Loucy (cell line): Measurements from ENCODE around the gene ZNF41.
"Not testable (repeated sequence)": the region's sequence is repeated elsewhere in the genome, so short reads cannot be mapped to it uniquely, and the experiment has no call there.

Experiments used
- H2AFZ ChIP-seq: fragments of 200-600 bp; sonication (generic); 2 replicates; pipeline ENCODE4 v1.6.0; 2016; ENCODE audit warnings: antibody characterized with exemption, mild to moderate bottlenecking, low read length, moderate library complexity
- H3F3A ChIP-seq: fragments of 200-600 bp; 2 replicates; pipeline ENCODE4 v1.6.0; 2016; ENCODE audit warnings: antibody characterized with exemption, low read depth, mild to moderate bottlenecking
- H3K27me3 ChIP-seq: fragments of 200-600 bp; sonication (generic); 2 replicates; pipeline ENCODE4 v1.6.1; 2014; ENCODE audit warnings: low read length, mild to moderate bottlenecking; ENCODE audit not compliant: insufficient read depth, poor library complexity, severe bottlenecking
- H3K36me3 ChIP-seq: fragments of 200-600 bp; sonication (generic); 2 replicates; pipeline ENCODE4 v1.6.1; 2016; ENCODE audit warnings: low read length; ENCODE audit not compliant: insufficient read depth
- H3K4me1 ChIP-seq: fragments of 200-600 bp; sonication (generic); 2 replicates; pipeline ENCODE4 v1.5.1; 2014; ENCODE audit warnings: low read length, mild to moderate bottlenecking; ENCODE audit not compliant: insufficient read depth, poor library complexity, severe bottlenecking
- H3K4me2 ChIP-seq: fragments of 200-600 bp; sonication (generic); 2 replicates; pipeline ENCODE4 v1.6.0; 2014; ENCODE audit warnings: antibody characterized with exemption, low read length, low read depth, mild to moderate bottlenecking; ENCODE audit not compliant: poor library complexity, severe bottlenecking
- H3K4me3 ChIP-seq: fragments of 200-600 bp; sonication (generic); 2 replicates; pipeline ENCODE4 v1.5.1; 2014; ENCODE audit warnings: low read length, mild to moderate bottlenecking, mixed read lengths; ENCODE audit not compliant: poor library complexity, severe bottlenecking
- H3K79me2 ChIP-seq: fragments of 200-600 bp; sonication (generic); 2 replicates; pipeline ENCODE4 v1.6.1; 2014; ENCODE audit warnings: low read length; ENCODE audit not compliant: insufficient read depth
- H3K9ac ChIP-seq: fragments of 200-600 bp; sonication (generic); 2 replicates; pipeline ENCODE4 v1.6.0; 2014; ENCODE audit warnings: mild to moderate bottlenecking, low read depth, low read length, moderate library complexity; ENCODE audit not compliant: poor library complexity, severe bottlenecking
- H3K9me2 ChIP-seq: fragments of 200-600 bp; sonication (generic); replicated peaks from 2 replicates; pipeline ENCODE4 v1.6.1; 2016; ENCODE audit warnings: low read depth, low read length, mixed read lengths
- H3K9me3 ChIP-seq: fragments of 200-600 bp; sonication (generic); 2 replicates; pipeline ENCODE4 v1.6.1; 2014; ENCODE audit warnings: mild to moderate bottlenecking, antibody characterized with exemption, low read length, low read depth; ENCODE audit not compliant: insufficient read depth
- H4K20me1 ChIP-seq: fragments of 200-600 bp; sonication (generic); 2 replicates; pipeline ENCODE4 v1.6.0; 2014; ENCODE audit warnings: antibody characterized with exemption, low read length, mild to moderate bottlenecking; ENCODE audit not compliant: insufficient read depth, poor library complexity, severe bottlenecking
- CTCF ChIP-seq: fragments of 200-600 bp; sonication (generic); conservative IDR thresholded peaks from 2 replicates; pipeline ENCODE4 v1.5.1; 2014; ENCODE audit warnings: mild to moderate bottlenecking, antibody characterized with exemption, low read length
- EZH2phosphoT487 ChIP-seq: fragments of 200-600 bp; IDR thresholded peaks from 2 replicates; pipeline ENCODE4 v1.6.1; 2018; ENCODE audit warnings: antibody characterized with exemption, mild to moderate bottlenecking, moderate library complexity, borderline replicate concordance

Gene ZNF41

GRCh38 chrX:47498411-47498810 is 15.4 kb upstream of the ZNF41 start:
- Histone ChIP-seq H3K9ac (no peak overlapping the region), H3K9me3 (no peaks in the 10 kb centered on the region), H3K4me3 (no peak overlapping the region), H3K27me3 (no peaks in the 10 kb centered on the region), H2AFZ (no peak overlapping the region), H3K4me1 (peaks cover 9% of the 10 kb centered on the region), H4K20me1 (no peaks in the 10 kb centered on the region), H3K4me2 (no peak overlapping the region), H3K36me3 (no peaks in the 10 kb centered on the region), H3F3A (no peaks in the 10 kb centered on the region), H3K9me2 (no peaks in the 10 kb centered on the region), H3K79me2 (no peaks in the 10 kb centered on the region)
- TF ChIP-seq EZH2phosphoT487 (no peak), CTCF (no peak)

GRCh38 chrX:47497271-47497888 is 14.4 kb upstream of the ZNF41 start:
- no peaks in the 10 kb centered on the region for H3K9me2 ChIP-seq
- no peaks in the 10 kb centered on the region for H3K9me3 ChIP-seq
- H3K27me3 ChIP-seq = no peaks in the 10 kb centered on the region
- H3K36me3 ChIP-seq = no peaks in the 10 kb centered on the region
- H3K9ac ChIP-seq = no peak overlapping the region
- H4K20me1 ChIP-seq = no peaks in the 10 kb centered on the region
- no peak overlapping the region for H3K4me3 ChIP-seq
- no peak overlapping the region for H2AFZ ChIP-seq
- no peaks in the 10 kb centered on the region for H3F3A ChIP-seq
- H3K79me2 ChIP-seq = no peaks in the 10 kb centered on the region
- TF ChIP-seq EZH2phosphoT487 = no peak
- TF ChIP-seq CTCF = peak; percentile 66
- peaks cover 9% of the 10 kb centered on the region for H3K4me1 ChIP-seq
- no peak overlapping the region for H3K4me2 ChIP-seq

- H3K79me2 ChIP-seq, H3K4me2 ChIP-seq, H2AFZ ChIP-seq, H3K9me3 ChIP-seq, H4K20me1 ChIP-seq, H3K4me1 ChIP-seq, H3K36me3 ChIP-seq, H3K9ac ChIP-seq, H3F3A ChIP-seq, H3K4me3 ChIP-seq, H3K9me2 ChIP-seq, H3K27me3 ChIP-seq: not testable (repeated sequence)
Measured at GRCh38 chrX:47492133-47492532, 9.1 kb upstream of the ZNF41 start.

GRCh38 chrX:47489507-47490275 is 6.7 kb upstream of the ZNF41 start:
- TF ChIP-seq EZH2phosphoT487 (no peak), CTCF (no peak)
- H2AFZ ChIP-seq = no peak overlapping the region
- H3K9ac ChIP-seq = no peak overlapping the region
- no peaks in the 10 kb centered on the region for H3K27me3 ChIP-seq
- H3K9me3 ChIP-seq = no peaks in the 10 kb centered on the region
- no peaks in the 10 kb centered on the region for H3K36me3 ChIP-seq
- H3F3A ChIP-seq = no peaks in the 10 kb centered on the region
- peaks cover 3% of the 10 kb centered on the region; the same call in 1 of the 2 replicates for H3K79me2 ChIP-seq
- H3K9me2 ChIP-seq = no peaks in the 10 kb centered on the region
- H3K4me1 ChIP-seq = peaks cover 2% of the 10 kb centered on the region
- no peaks in the 10 kb centered on the region for H4K20me1 ChIP-seq
- no peak overlapping the region for H3K4me2 ChIP-seq
- H3K4me3 ChIP-seq = no peak overlapping the region
